ENCODE measurements around the gene SH3GLB1.

DNA sequence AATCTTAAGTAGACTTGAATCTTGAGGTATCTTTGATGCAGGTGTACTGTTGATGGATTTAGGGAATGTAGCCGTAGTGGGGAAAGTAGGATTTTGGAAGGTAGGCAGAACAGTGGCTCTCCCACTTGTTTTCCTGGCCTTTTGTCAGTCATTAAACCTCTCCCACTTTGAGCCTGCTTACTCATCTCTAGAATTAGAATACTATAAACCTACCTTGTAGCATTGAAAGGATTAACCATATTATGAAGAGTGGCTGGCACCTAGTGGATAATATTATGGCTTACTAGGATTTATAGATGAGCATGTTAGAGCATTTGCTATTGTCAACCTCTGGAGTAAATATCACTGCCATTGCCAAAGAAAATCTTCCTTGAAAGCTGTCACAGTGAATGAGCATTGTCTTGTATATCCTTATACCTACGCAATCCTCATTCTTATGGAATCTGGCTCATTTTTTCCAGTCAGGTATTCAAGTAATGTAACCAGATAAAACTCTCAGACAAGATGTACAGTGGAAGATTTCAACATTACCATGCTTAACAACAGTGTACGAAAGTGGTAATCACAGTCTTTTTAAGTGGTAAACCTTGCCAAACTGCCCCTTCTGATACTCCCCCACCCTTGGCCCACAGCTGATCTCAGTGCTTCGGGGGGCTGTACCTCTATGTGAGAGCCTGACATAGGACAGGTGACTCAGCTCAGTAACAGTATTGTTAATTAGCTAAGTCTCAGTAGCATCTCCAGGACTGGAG lies 44.4 kb downstream of the SH3GLB1 start:
- TF ChIP-seq, protein P1, sequence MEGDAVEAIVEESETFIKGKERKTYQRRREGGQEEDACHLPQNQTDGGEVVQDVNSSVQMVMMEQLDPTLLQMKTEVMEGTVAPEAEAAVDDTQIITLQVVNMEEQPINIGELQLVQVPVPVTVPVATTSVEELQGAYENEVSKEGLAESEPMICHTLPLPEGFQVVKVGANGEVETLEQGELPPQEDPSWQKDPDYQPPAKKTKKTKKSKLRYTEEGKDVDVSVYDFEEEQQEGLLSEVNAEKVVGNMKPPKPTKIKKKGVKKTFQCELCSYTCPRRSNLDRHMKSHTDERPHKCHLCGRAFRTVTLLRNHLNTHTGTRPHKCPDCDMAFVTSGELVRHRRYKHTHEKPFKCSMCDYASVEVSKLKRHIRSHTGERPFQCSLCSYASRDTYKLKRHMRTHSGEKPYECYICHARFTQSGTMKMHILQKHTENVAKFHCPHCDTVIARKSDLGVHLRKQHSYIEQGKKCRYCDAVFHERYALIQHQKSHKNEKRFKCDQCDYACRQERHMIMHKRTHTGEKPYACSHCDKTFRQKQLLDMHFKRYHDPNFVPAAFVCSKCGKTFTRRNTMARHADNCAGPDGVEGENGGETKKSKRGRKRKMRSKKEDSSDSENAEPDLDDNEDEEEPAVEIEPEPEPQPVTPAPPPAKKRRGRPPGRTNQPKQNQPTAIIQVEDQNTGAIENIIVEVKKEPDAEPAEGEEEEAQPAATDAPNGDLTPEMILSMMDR (IDR thresholded peaks at IDR 0.05) = no peak
- TF ChIP-seq EP300 (IDR thresholded peaks at IDR 0.05) (no peak), POLR2A (IDR thresholded peaks at IDR 0.05) (no peak)
